ENCODE data around the gene LANCL1.

DNA sequence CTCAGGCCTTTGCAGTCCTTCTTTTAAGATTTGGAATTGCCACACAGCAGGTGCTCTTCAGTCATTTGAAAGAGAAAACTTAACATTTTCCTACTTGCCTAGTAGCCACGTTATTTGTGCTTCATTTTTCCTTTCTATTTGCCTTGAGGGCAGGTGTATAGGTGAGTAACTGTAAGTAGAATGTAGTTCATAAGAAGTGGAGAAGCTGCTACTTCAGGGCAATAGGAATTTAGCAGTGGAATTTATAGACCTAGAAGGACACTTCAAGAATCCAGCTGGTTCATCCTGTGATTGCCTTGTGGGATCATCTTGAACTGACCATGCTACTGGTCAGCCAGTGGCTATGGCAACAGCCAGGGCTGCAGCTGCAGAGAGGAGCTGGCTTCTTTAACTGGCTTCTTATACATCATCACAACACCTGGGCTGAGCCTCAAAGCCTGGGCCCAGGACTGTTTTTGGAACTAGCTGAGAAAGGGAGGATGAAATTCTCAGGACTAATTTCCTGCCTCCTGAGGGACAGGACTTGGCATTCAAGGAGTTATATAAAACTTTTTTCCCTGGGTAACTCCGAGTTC lies 5.1 kb upstream of the LANCL1 start:
- TF ChIP-seq, protein P1, sequence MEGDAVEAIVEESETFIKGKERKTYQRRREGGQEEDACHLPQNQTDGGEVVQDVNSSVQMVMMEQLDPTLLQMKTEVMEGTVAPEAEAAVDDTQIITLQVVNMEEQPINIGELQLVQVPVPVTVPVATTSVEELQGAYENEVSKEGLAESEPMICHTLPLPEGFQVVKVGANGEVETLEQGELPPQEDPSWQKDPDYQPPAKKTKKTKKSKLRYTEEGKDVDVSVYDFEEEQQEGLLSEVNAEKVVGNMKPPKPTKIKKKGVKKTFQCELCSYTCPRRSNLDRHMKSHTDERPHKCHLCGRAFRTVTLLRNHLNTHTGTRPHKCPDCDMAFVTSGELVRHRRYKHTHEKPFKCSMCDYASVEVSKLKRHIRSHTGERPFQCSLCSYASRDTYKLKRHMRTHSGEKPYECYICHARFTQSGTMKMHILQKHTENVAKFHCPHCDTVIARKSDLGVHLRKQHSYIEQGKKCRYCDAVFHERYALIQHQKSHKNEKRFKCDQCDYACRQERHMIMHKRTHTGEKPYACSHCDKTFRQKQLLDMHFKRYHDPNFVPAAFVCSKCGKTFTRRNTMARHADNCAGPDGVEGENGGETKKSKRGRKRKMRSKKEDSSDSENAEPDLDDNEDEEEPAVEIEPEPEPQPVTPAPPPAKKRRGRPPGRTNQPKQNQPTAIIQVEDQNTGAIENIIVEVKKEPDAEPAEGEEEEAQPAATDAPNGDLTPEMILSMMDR (IDR thresholded peaks at IDR 0.05) = no peak
- TF ChIP-seq POLR2A (IDR thresholded peaks at IDR 0.05) = no peak

Measured in lower leg skin (tissue), 3 donors.